H9 (cell line): ENCODE measurements around the gene SLC6A3. TPM values are rescaled to one million over a fixed set of nuclear protein-coding genes. Genes with fewer than 3 reads are reported as not detected.

Experiments used
- DNase-seq: peaks from one replicate; pipeline ENCODE4 v3.0.0-alpha.2; 2017
- H2AFZ ChIP-seq: one replicate; pipeline ENCODE4 v1.6.1; 2013; ENCODE audit warnings: mild to moderate bottlenecking, low read length, control low read depth, moderate library complexity
- H2AK5ac ChIP-seq: 2 replicates; pipeline ENCODE4 v1.6.1; 2013; ENCODE audit warnings: low read length, control low read depth, mixed read lengths; ENCODE audit not compliant: insufficient read length
- H2BK120ac ChIP-seq: one replicate; pipeline ENCODE4 v1.6.1; 2013; ENCODE audit warnings: low read depth, mild to moderate bottlenecking, low read length, control low read depth, inconsistent platforms; ENCODE audit not compliant: poor library complexity, severe bottlenecking
- H2BK12ac ChIP-seq: 2 replicates; pipeline ENCODE4 v1.6.1; 2013; ENCODE audit warnings: low read length, control low read depth, mixed read lengths, low read depth; ENCODE audit not compliant: insufficient read length
- H2BK15ac ChIP-seq: 2 replicates; pipeline ENCODE4 v1.6.1; 2013; ENCODE audit warnings: low read depth, low read length, control low read depth
- H2BK20ac ChIP-seq: one replicate; pipeline ENCODE4 v1.6.1; 2013; ENCODE audit warnings: low read depth, mild to moderate bottlenecking, low read length, control low read depth, inconsistent platforms; ENCODE audit not compliant: poor library complexity, severe bottlenecking
- H2BK5ac ChIP-seq: 2 replicates; pipeline ENCODE4 v1.6.1; 2013; ENCODE audit warnings: low read length, control low read depth, mixed read lengths; ENCODE audit not compliant: insufficient read length
- H3K14ac ChIP-seq: 2 replicates; pipeline ENCODE4 v1.6.1; 2013; ENCODE audit warnings: low read length, control low read depth; ENCODE audit not compliant: insufficient read depth
- H3K18ac ChIP-seq: 2 replicates; pipeline ENCODE4 v1.6.1; 2013; ENCODE audit warnings: low read depth, mild to moderate bottlenecking, mixed read lengths, low read length, control low read depth; ENCODE audit not compliant: insufficient read length
- H3K23ac ChIP-seq: 2 replicates; pipeline ENCODE4 v1.6.1; 2013; ENCODE audit warnings: low read length, control low read depth, mixed read lengths, low read depth; ENCODE audit not compliant: insufficient read length
- H3K23me2 ChIP-seq: 2 replicates; pipeline ENCODE4 v1.6.1; 2013; ENCODE audit warnings: low read depth, mild to moderate bottlenecking, mixed read lengths, low read length, control low read depth; ENCODE audit not compliant: insufficient read length, poor library complexity, severe bottlenecking
- H3K27ac ChIP-seq: 2 replicates; pipeline ENCODE4 v1.5.1; 2013; ENCODE audit warnings: low read length, control low read depth, mixed read lengths, low read depth; ENCODE audit not compliant: insufficient read length
- H3K27me3 ChIP-seq: 2 replicates; pipeline ENCODE4 v1.6.1; 2013; ENCODE audit warnings: low read length, control low read depth, inconsistent platforms; ENCODE audit not compliant: insufficient read depth
- H3K4ac ChIP-seq: 2 replicates; pipeline ENCODE4 v1.6.1; 2013; ENCODE audit warnings: low read depth, mild to moderate bottlenecking, control low read depth, inconsistent platforms, low read length, moderate library complexity
- H3K4me1 ChIP-seq: 2 replicates; pipeline ENCODE4 v1.6.1; 2013; ENCODE audit warnings: low read length, control low read depth, inconsistent platforms; ENCODE audit not compliant: insufficient read depth
- H3K4me2 ChIP-seq: 2 replicates; pipeline ENCODE4 v1.6.1; 2013; ENCODE audit warnings: low read length, control low read depth, mixed read lengths; ENCODE audit not compliant: insufficient read length, insufficient read depth
- H3K56ac ChIP-seq: 2 replicates; pipeline ENCODE4 v1.6.1; 2013; ENCODE audit warnings: low read depth, mild to moderate bottlenecking, mixed read lengths, low read length, control low read depth; ENCODE audit not compliant: insufficient read length
- H3K79me1 ChIP-seq: 2 replicates; pipeline ENCODE4 v1.6.1; 2013; ENCODE audit warnings: low read depth, mild to moderate bottlenecking, moderate library complexity, low read length, control low read depth, inconsistent platforms; ENCODE audit not compliant: insufficient read depth, poor library complexity, severe bottlenecking
- H3K79me2 ChIP-seq: 2 replicates; pipeline ENCODE4 v1.6.1; 2013; ENCODE audit warnings: low read length, control low read depth, inconsistent platforms; ENCODE audit not compliant: insufficient read depth
- H3K9ac ChIP-seq: 2 replicates; pipeline ENCODE4 v1.6.1; 2013; ENCODE audit warnings: low read length, control low read depth, mixed read lengths; ENCODE audit not compliant: insufficient read length; ENCODE audit errors: extremely low read depth
- H3K9me3 ChIP-seq: one replicate; pipeline ENCODE4 v1.6.1; 2013; ENCODE audit warnings: low read depth, low read length, inconsistent platforms; ENCODE audit not compliant: control insufficient read depth
- H3T11ph ChIP-seq: one replicate; pipeline ENCODE4 v1.6.1; 2013; ENCODE audit warnings: mild to moderate bottlenecking, low read length, control low read depth, inconsistent platforms
- H4K20me1 ChIP-seq: one replicate; pipeline ENCODE4 v1.6.1; 2013; ENCODE audit not compliant: control insufficient read depth, insufficient read length, insufficient read depth
- H4K5ac ChIP-seq: 2 replicates; pipeline ENCODE4 v1.6.1; 2013; ENCODE audit warnings: low read depth, mild to moderate bottlenecking, mixed read lengths, low read length, control low read depth; ENCODE audit not compliant: insufficient read length
- H4K8ac ChIP-seq: replicated peaks from 2 replicates; pipeline ENCODE4 v1.6.1; 2013; ENCODE audit warnings: low read length, control low read depth, mixed read lengths, low read depth; ENCODE audit not compliant: insufficient read length
- H4K91ac ChIP-seq: 2 replicates; pipeline ENCODE4 v1.6.1; 2013; ENCODE audit warnings: low read depth, mild to moderate bottlenecking, moderate library complexity, mixed read lengths, low read length, control low read depth; ENCODE audit not compliant: insufficient read length
- H3K27ac Mint-ChIP-seq, 3 experiments: 2 replicates in 2 of 3; 3 replicates in 1 of 3; pipeline ENCODE4 v1.8.0; 2020 to 2021; ENCODE audit warnings: mixed read lengths in 3 of 3, mild to moderate bottlenecking in 1 of 3, moderate library complexity in 1 of 3
- H3K27me3 Mint-ChIP-seq: 2 replicates; pipeline ENCODE4 v1.8.0; 2021; ENCODE audit warnings: low read depth, mild to moderate bottlenecking, moderate library complexity, mixed read lengths
- H3K36me3 Mint-ChIP-seq, 3 experiments: 2 replicates in 2 of 3; 3 replicates in 1 of 3; pipeline ENCODE4 v1.8.0; 2020 to 2021; ENCODE audit warnings: low read depth in 3 of 3, mixed read lengths in 3 of 3; ENCODE audit not compliant: insufficient read depth in 1 of 3
- H3K4me1 Mint-ChIP-seq, 2 experiments: 2 replicates each; pipeline ENCODE4 v1.8.0; 2020; ENCODE audit warnings: mixed read lengths in 2 of 2
- H3K4me3 Mint-ChIP-seq, 2 experiments: 2 replicates in 1 of 2; 3 replicates in 1 of 2; pipeline ENCODE4 v1.8.0; 2020 to 2021; ENCODE audit warnings: mild to moderate bottlenecking in 2 of 2, mixed read lengths in 2 of 2, moderate library complexity in 1 of 2
- H3K9me3 Mint-ChIP-seq, 2 experiments: 2 replicates in 1 of 2; 3 replicates in 1 of 2; pipeline ENCODE4 v1.8.0; 2020; ENCODE audit warnings: mild to moderate bottlenecking in 2 of 2, mixed read lengths in 2 of 2, moderate library complexity in 1 of 2
- CTCF ChIP-seq: fragments of 200-600 bp; sonication (generic); conservative IDR thresholded peaks from 3 replicates; pipeline ENCODE4 v1.8.0; 2021; ENCODE audit warnings: antibody characterized with exemption, mild to moderate bottlenecking
- WGBS: extraction: QIAGEN DNeasy Blood & Tissue Kit; methylation state at CpG from one replicate; pipeline ENCODE4 v1.1.7; 2013; ENCODE audit warnings: missing lambda C conversion rate, low lambda C conversion rate, mixed read lengths; ENCODE audit not compliant: insufficient read length; ENCODE audit errors: extremely low coverage; 5-methylcytosine and 5-hydroxymethylcytosine counted together
- total RNA-seq: library from RNA; stranded (reverse); gene quantifications from 2 replicates; pipeline ENCODE4 v1.2.1, GENCODE V29; 2021

The SLC6A3 gene
- total RNA-seq, 1 experiment from 2014 or later, result 0.61 TPM

- H3K56ac ChIP-seq, result no peak overlapping the region
- Mint-ChIP-seq H3K9me3 (no peaks in the 10 kb centered on the region), H3K27me3 (peaks cover 78% of the 10 kb centered on the region), H3K27ac (no peak overlapping the region), H3K4me1 (peaks cover 11 to 15% of the 10 kb centered on the region in 2 experiments), H3K4me3 (peak overlapping the region; percentile 83 to 88), H3K36me3 (no peaks in the 10 kb centered on the region)
- no peak overlapping the region for H4K5ac ChIP-seq
- no peaks in the 10 kb centered on the region for H3K79me2 ChIP-seq
- no peak overlapping the region for H2BK120ac ChIP-seq
- no peak overlapping the region for H3K4me2 ChIP-seq
- H4K8ac ChIP-seq, result no peak overlapping the region
- peaks cover 6% of the 10 kb centered on the region for H3K23me2 ChIP-seq
- H3K4me1 ChIP-seq, result no peaks in the 10 kb centered on the region
- H4K20me1 ChIP-seq, result peaks cover 3% of the 10 kb centered on the region
- H4K91ac ChIP-seq, result no peak overlapping the region
- no peak overlapping the region for H2BK12ac ChIP-seq
- H3K9me3 ChIP-seq, result no peaks in the 10 kb centered on the region
- no CpG with 5 or more reads among the region's 11 CpGs for WGBS
- H2BK5ac ChIP-seq, result no peak overlapping the region
- H3K27ac ChIP-seq, result no peak overlapping the region
- no peak overlapping the region for H3K4ac ChIP-seq
- H2AK5ac ChIP-seq, result no peak overlapping the region
- no peak overlapping the region for H2BK15ac ChIP-seq
- TF ChIP-seq CTCF, result no peak
- H3K9ac ChIP-seq, result no peak overlapping the region
- peaks cover 4% of the 10 kb centered on the region; the same call in 1 of the 2 replicates for H3K27me3 ChIP-seq
- H3K18ac ChIP-seq, result no peak overlapping the region
- H3K79me1 ChIP-seq, result no peaks in the 10 kb centered on the region
- DNase-seq, result no peak
- H2AFZ ChIP-seq, result no peak overlapping the region
- H3K23ac ChIP-seq, result no peak overlapping the region
- no peak overlapping the region for H2BK20ac ChIP-seq
- no peak overlapping the region for H3T11ph ChIP-seq
- H3K14ac ChIP-seq, result no peak overlapping the region
These were observed 58.0 kb downstream of the SLC6A3 start for GRCh38 chr5:1387059-1387755.
